SK-N-SH (cell line): ENCODE results near the gene RNF214.

Experiments used
- CHD2 ChIP-seq: fragments of 150-350 bp; IDR thresholded peaks from 2 replicates; pipeline ENCODE4 v1.6.1; 2018; ENCODE audit warnings: low read length; ENCODE audit not compliant: partially characterized antibody
- ELF1 ChIP-seq: IDR thresholded peaks from 2 replicates; pipeline ENCODE4 v1.4.0; 2012
- SMC3 ChIP-seq: IDR thresholded peaks from 2 replicates; pipeline ENCODE4 v1.6.1; 2012; ENCODE audit warnings: low read depth, low read length, improper control_type of control experiment
- YY1 ChIP-seq: IDR thresholded peaks from 2 replicates; pipeline ENCODE4 v1.4.0; 2012; ENCODE audit warnings: low read depth, mild to moderate bottlenecking
- TF ChIP-seq, protein P1 (sequence below): fragments of 200-600 bp; sonication (generic); IDR thresholded peaks from 2 replicates; pipeline ENCODE4 v1.6.1; 2017; ENCODE audit warnings: antibody characterized with exemption, mild to moderate bottlenecking, moderate library complexity

DNA sequence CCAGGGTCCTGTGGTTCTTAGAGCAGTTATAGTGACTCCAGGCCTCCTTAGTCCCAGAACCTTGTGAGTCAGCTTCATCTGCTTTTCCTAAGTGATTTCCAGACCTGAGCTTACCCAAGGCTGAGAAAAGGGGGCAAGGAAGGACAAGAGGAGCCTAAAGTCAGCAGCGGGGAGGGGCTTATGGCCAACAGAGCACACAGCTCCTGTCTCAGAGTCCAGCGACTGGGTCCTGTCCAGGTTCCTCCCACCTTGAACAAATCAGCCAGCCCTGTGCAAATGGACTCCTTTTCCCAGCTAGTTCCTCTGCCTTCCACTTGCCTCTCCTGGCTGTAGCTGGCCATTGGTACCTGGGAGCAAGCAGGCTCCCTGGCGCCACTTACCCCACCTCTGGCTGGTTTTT is 72.7 kb downstream of the RNF214 start:
- TF ChIP-seq, protein P1, sequence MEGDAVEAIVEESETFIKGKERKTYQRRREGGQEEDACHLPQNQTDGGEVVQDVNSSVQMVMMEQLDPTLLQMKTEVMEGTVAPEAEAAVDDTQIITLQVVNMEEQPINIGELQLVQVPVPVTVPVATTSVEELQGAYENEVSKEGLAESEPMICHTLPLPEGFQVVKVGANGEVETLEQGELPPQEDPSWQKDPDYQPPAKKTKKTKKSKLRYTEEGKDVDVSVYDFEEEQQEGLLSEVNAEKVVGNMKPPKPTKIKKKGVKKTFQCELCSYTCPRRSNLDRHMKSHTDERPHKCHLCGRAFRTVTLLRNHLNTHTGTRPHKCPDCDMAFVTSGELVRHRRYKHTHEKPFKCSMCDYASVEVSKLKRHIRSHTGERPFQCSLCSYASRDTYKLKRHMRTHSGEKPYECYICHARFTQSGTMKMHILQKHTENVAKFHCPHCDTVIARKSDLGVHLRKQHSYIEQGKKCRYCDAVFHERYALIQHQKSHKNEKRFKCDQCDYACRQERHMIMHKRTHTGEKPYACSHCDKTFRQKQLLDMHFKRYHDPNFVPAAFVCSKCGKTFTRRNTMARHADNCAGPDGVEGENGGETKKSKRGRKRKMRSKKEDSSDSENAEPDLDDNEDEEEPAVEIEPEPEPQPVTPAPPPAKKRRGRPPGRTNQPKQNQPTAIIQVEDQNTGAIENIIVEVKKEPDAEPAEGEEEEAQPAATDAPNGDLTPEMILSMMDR = no peak
- TF ChIP-seq YY1 (no peak), CHD2 (no peak), SMC3 (no peak), ELF1 (no peak)
